Embryonic facial prominence (tissue), 1 donor: Measurements from ENCODE around the gene MTARC1.

Experiments used
- DNase-seq: peaks from one replicate; pipeline ENCODE4 v3.0.0-alpha.2; 2016; ENCODE audit errors: extremely low spot score

MTARC1 gene

GRCh38 chr1:220770245-220770913 lies 16.3 kb upstream of the MTARC1 start:
- DNase-seq, result no peak

GRCh38 chr1:220772846-220773245 lies 13.9 kb upstream of the MTARC1 start:
- DNase-seq, result no peak

GRCh38 chr1:220775240-220775853 lies 11.4 kb upstream of the MTARC1 start:
- DNase-seq, result no peak

GRCh38 chr1:220776254-220776653 lies 10.5 kb upstream of the MTARC1 start:
- no peak for DNase-seq

- peak; percentile 54 for DNase-seq
These were observed 9.9 kb upstream of the MTARC1 start for GRCh38 chr1:220776720-220777326.

- DNase-seq, result no peak
These were observed 3.3 kb upstream of the MTARC1 start for GRCh38 chr1:220783453-220783852.

- DNase-seq, result no peak
These were observed 2.0 kb upstream of the MTARC1 start for GRCh38 chr1:220784751-220785150.

- no peak for DNase-seq
These were observed 1.3 kb upstream of the MTARC1 start for GRCh38 chr1:220785166-220786056.

GRCh38 chr1:220786057-220786336 lies 716 bp upstream of the MTARC1 start:
- no peak for DNase-seq

GRCh38 chr1:220787069-220787619 lies 431 bp downstream of the MTARC1 start:
- DNase-seq, result no peak

- no peak for DNase-seq
These were observed 2.2 kb downstream of the MTARC1 start for GRCh38 chr1:220788900-220789299.

GRCh38 chr1:220789532-220790147 lies 2.9 kb downstream of the MTARC1 start:
- DNase-seq, result no peak

- no peak for DNase-seq
These were observed 4.6 kb downstream of the MTARC1 start for GRCh38 chr1:220791285-220791684.

- no peak for DNase-seq
These were observed 5.2 kb downstream of the MTARC1 start for GRCh38 chr1:220791956-220792355.

- DNase-seq, result no peak
These were observed 9.8 kb downstream of the MTARC1 start for GRCh38 chr1:220796530-220796929.

- DNase-seq, result no peak
These were observed 10.3 kb downstream of the MTARC1 start for GRCh38 chr1:220797044-220797443.

GRCh38 chr1:220797553-220797952 lies 10.8 kb downstream of the MTARC1 start:
- no peak for DNase-seq

- DNase-seq, result no peak
These were observed 11.6 kb downstream of the MTARC1 start for GRCh38 chr1:220798338-220798737.

- no peak for DNase-seq
These were observed 13.5 kb downstream of the MTARC1 start for GRCh38 chr1:220800262-220800661.

- DNase-seq, result no peak
These were observed 16.9 kb downstream of the MTARC1 start for GRCh38 chr1:220803401-220804201.

- DNase-seq, result no peak
These were observed 17.5 kb downstream of the MTARC1 start for GRCh38 chr1:220804202-220804586.
